Activated naive CD4-positive, alpha-beta T cell treated with anti-CD3 and anti-CD28 coated beads, Interleukin-2, amount 50 U/mL, for 24 hours (primary cell): ENCODE results near the gene ORMDL1.
"Not testable (repeated sequence)": the region's sequence is repeated elsewhere in the genome, so short reads cannot be mapped to it uniquely, and the experiment has no call there.

Experiments used
- H3K27ac Mint-ChIP-seq: one replicate; pipeline ENCODE4 v1.8.0; 2021; ENCODE audit warnings: mild to moderate bottlenecking, mixed read lengths
- H3K27me3 Mint-ChIP-seq: one replicate; pipeline ENCODE4 v1.8.0; 2021; ENCODE audit warnings: mixed read lengths
- H3K36me3 Mint-ChIP-seq: one replicate; pipeline ENCODE4 v1.8.0; 2021; ENCODE audit warnings: mixed read lengths
- H3K4me1 Mint-ChIP-seq: one replicate; pipeline ENCODE4 v1.8.0; 2021; ENCODE audit warnings: mixed read lengths
- H3K4me3 Mint-ChIP-seq: one replicate; pipeline ENCODE4 v1.8.0; 2021; ENCODE audit warnings: mild to moderate bottlenecking, mixed read lengths
- H3K9me3 Mint-ChIP-seq: one replicate; pipeline ENCODE4 v1.8.0; 2021; ENCODE audit warnings: mixed read lengths

ORMDL1 gene

GRCh38 chr2:189797902-189798301, 13.8 kb upstream of the ORMDL1 start:
- Mint-ChIP-seq H3K27me3 (no peaks in the 10 kb centered on the region), H3K9me3 (no peaks in the 10 kb centered on the region), H3K4me1 (peaks cover 3% of the 10 kb centered on the region), H3K4me3 (no peak overlapping the region), H3K36me3 (peaks cover 11% of the 10 kb centered on the region), H3K27ac (no peak overlapping the region)

DNA sequence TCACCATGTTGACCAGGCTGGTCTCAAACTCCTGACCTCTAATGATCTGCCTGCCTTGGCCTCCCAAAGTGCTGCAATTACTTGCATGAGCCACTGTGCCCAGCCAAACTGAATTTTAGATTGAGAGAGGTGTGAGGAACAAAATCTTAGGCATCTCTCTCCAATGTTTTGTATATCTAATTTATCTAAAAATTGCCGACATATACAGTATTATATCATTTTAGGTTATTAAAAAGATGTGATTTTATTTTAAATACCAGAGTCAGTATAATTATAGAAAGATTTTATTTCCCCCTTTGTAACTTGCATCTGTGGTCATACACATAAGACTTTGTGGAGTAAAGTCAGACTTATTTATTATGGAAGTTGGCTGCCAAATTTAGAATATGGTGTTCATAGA, 10.2 kb upstream of the ORMDL1 start:
- Mint-ChIP-seq H3K9me3 (no peaks in the 10 kb centered on the region), H3K36me3 (peaks cover 18% of the 10 kb centered on the region), H3K4me3 (no peak overlapping the region), H3K27me3 (no peaks in the 10 kb centered on the region), H3K4me1 (peaks cover 12% of the 10 kb centered on the region), H3K27ac (no peak overlapping the region)

- Mint-ChIP-seq H3K36me3 (peaks cover 17% of the 10 kb centered on the region), H3K27me3 (no peaks in the 10 kb centered on the region), H3K27ac (no peak overlapping the region), H3K4me3 (no peak overlapping the region), H3K9me3 (no peaks in the 10 kb centered on the region), H3K4me1 (peaks cover 16% of the 10 kb centered on the region)
These were observed 7.4 kb upstream of the ORMDL1 start for GRCh38 chr2:189791338-189792042.

GRCh38 chr2:189783451-189783926, 650 bp downstream of the ORMDL1 start:
- peaks cover 62% of the 10 kb centered on the region for H3K4me1 Mint-ChIP-seq

DNA sequence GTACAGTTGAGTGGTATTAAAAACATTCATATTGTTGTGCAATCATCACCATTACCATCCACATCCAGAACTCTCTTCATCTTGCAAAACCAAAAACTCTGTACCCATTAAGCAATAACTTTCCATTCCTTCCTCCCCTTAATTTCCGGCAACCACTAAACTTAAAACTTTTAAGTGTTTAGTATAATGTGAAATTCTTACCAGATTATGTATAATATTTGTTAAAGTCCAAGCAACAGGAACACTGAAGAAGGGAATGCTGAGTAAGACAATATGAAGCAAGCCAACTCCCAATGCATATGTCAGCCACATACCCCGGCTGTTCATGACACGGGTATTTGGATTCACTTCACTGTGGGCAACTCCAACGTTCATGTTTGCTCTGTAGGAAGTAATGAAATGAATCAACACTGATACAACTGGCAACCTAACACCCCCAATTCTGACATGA, 1.9 kb downstream of the ORMDL1 start:
- H3K36me3 Mint-ChIP-seq = peaks cover 18% of the 10 kb centered on the region
- H3K4me1 Mint-ChIP-seq = peaks cover 68% of the 10 kb centered on the region
- H3K9me3 Mint-ChIP-seq = no peaks in the 10 kb centered on the region
- H3K4me3 Mint-ChIP-seq = peak overlapping the region; percentile 84
- H3K27me3 Mint-ChIP-seq = no peaks in the 10 kb centered on the region
- H3K27ac Mint-ChIP-seq = peak overlapping the region; percentile 88

More at GRCh38 chr2:189783451-189783926, 650 bp downstream of the ORMDL1 start:
- H3K36me3 Mint-ChIP-seq = peaks cover 17% of the 10 kb centered on the region
- no peaks in the 10 kb centered on the region for H3K27me3 Mint-ChIP-seq
- H3K9me3 Mint-ChIP-seq = no peaks in the 10 kb centered on the region
- peak overlapping the region; percentile 84 for H3K4me3 Mint-ChIP-seq
- H3K27ac Mint-ChIP-seq = peak overlapping the region; percentile 88

DNA sequence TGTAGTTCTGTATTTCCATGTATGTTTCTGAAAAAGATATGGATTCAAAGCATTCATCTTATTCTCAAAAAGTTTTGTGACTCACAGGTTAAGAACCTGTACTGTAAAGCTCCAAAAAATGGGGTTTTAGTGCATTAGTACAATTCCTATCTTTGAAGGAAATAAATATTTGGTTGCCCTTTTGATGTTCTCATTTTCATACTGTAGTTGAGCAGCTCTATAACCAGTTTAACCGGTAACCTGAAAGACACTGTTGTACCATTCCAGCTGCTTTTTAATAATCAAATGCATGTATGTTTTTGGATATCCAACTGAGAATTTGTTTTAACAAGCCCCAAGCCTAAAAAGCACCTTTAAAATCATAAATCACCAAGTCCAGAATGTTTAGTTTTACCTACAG, 11.9 kb downstream of the ORMDL1 start:
- H3K36me3 Mint-ChIP-seq = peaks cover 10% of the 10 kb centered on the region

GRCh38 chr2:189770590-189771322, 13.4 kb downstream of the ORMDL1 start:
- H3K27ac Mint-ChIP-seq = no peak overlapping the region
- no peaks in the 10 kb centered on the region for H3K4me1 Mint-ChIP-seq
- H3K36me3 Mint-ChIP-seq = peaks cover 12% of the 10 kb centered on the region
- no peaks in the 10 kb centered on the region for H3K27me3 Mint-ChIP-seq
- no peak overlapping the region for H3K4me3 Mint-ChIP-seq
- no peaks in the 10 kb centered on the region for H3K9me3 Mint-ChIP-seq

More for the DNA sequence above, 11.9 kb downstream of the ORMDL1 start:
- H3K9me3 Mint-ChIP-seq = no peaks in the 10 kb centered on the region
- H3K27ac Mint-ChIP-seq = peak overlapping the region; percentile 35
- peaks cover 7% of the 10 kb centered on the region for H3K4me1 Mint-ChIP-seq
- H3K4me3 Mint-ChIP-seq = no peak overlapping the region
- no peaks in the 10 kb centered on the region for H3K27me3 Mint-ChIP-seq

DNA sequence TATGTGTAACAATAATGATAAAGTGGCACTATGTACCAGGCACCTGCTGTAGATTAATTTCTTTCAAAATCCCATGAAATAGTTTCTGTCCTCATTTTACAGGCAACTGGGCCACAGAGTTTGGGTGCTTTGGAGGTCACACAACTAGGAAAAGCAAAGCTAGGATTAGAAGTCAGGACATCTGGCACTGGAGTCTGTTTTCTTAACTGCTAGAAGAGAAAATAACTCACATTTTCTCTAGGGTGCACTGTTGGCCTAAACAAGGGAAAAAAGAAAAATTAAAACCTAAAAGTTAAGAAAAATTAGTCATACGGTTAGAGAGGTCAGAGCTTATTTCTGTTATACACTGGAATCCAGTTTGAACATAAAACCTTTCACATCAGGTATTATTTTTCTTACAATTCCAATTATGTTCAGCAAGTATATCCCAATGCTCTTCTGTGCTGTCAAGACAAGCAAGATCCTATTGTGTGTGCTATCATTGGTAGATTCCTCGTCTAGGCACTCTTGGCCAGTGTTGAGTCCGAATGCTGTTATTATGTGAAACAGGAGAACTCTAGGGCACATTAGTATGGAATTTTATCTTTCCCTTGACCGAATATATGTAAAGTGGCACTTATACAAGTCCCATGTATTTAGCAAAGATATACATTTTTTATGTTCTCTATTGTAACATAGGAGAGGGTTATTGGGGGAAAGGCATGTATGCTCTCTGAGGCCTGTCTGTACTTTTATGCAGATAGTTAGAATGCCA, 20.1 kb downstream of the ORMDL1 start:
- Mint-ChIP-seq H3K27ac (peak overlapping the region; percentile 30), H3K4me3 (peak overlapping the region; percentile 60), H3K27me3 (no peaks in the 10 kb centered on the region), H3K9me3 (no peaks in the 10 kb centered on the region), H3K4me1 (peaks cover 11% of the 10 kb centered on the region), H3K36me3 (peaks cover 3% of the 10 kb centered on the region)

- no peaks in the 10 kb centered on the region for H3K27me3 Mint-ChIP-seq
- peaks cover 11% of the 10 kb centered on the region for H3K4me1 Mint-ChIP-seq
- H3K27ac Mint-ChIP-seq = peak within 1 kb of the TSS; percentile 97
- peak within 1 kb of the TSS; percentile 94 for H3K4me3 Mint-ChIP-seq
- peaks cover 8% of the 10 kb centered on the region for H3K36me3 Mint-ChIP-seq
- no peaks in the 10 kb centered on the region for H3K9me3 Mint-ChIP-seq
These were observed 21.4 kb downstream of the ORMDL1 start, which contains the start of gene OSGEPL1 for GRCh38 chr2:189762551-189763298. OSGEPL1 (minus strand) TSS chr2:189762792; CDS start chr2:189761640, 1,152 bp downstream.

DNA sequence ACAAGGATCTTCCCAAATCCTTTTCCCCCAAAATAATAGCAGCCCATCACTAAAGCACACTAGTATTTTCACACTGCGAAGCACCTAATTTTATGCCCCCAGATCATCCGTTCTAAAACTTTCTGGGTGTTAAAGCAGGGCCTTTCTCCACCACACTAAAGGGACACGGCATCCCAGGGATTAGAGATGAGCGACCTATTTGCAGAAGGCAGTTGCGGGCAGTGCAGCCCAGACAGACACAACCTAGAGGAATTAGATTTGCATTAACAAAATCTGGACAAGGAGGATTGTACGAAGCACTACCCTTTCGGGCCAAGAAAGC, 21.9 kb downstream of the ORMDL1 start:
- peaks cover 11% of the 10 kb centered on the region for H3K4me1 Mint-ChIP-seq
- peaks cover 8% of the 10 kb centered on the region for H3K36me3 Mint-ChIP-seq
- H3K4me3 Mint-ChIP-seq = peak overlapping the region; percentile 94
- peak overlapping the region; percentile 97 for H3K27ac Mint-ChIP-seq
- no peaks in the 10 kb centered on the region for H3K9me3 Mint-ChIP-seq
- H3K27me3 Mint-ChIP-seq = no peaks in the 10 kb centered on the region

GRCh38 chr2:189760154-189760553, 24.0 kb downstream of the ORMDL1 start:
- not testable (repeated sequence) for H3K36me3 Mint-ChIP-seq, H3K9me3 Mint-ChIP-seq, H3K27ac Mint-ChIP-seq, H3K4me3 Mint-ChIP-seq, H3K27me3 Mint-ChIP-seq
- peaks cover 11% of the 10 kb centered on the region for H3K4me1 Mint-ChIP-seq

DNA sequence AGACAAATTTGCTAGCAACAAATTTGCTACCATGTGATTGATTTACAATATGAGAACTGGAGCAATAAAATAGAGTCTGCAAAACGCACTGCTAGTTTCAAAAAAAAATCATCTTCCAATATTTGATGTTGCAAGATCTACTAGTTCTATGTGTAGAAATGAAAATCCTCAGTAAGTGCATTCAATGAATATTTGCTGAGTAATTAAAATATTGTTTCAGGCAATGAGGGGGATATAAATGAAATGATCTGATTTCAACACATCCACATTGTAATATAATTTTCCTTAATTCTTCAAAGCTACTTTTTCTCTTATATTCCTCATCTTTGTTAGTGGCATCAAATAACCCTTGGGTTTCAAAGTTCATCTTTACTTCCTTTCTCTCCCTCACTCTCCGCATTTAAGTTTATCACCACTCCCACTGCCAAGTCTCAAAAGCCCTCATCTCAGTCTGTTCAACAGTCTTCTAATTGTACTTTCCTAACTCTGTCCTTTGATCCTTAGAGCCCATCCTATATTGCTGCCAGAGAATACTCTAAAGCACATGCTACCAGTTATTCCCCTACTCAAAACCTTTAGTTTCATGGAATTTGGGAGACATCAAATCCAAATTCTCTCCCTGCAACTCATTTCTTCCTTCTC, 27.7 kb downstream of the ORMDL1 start:
- Mint-ChIP-seq H3K4me1 (no peaks in the 10 kb centered on the region), H3K27me3 (no peaks in the 10 kb centered on the region), H3K27ac (no peak overlapping the region), H3K4me3 (no peak overlapping the region), H3K9me3 (no peaks in the 10 kb centered on the region), H3K36me3 (peaks cover 5% of the 10 kb centered on the region)

GRCh38 chr2:189751080-189751658, 33.0 kb downstream of the ORMDL1 start:
- Mint-ChIP-seq H3K36me3 (peaks cover 4% of the 10 kb centered on the region), H3K4me3 (no peak overlapping the region), H3K27me3 (no peaks in the 10 kb centered on the region), H3K4me1 (peaks cover 4% of the 10 kb centered on the region), H3K27ac (no peak overlapping the region), H3K9me3 (no peaks in the 10 kb centered on the region)

- Mint-ChIP-seq H3K27me3 (no peaks in the 10 kb centered on the region), H3K9me3 (no peaks in the 10 kb centered on the region), H3K4me1 (no peaks in the 10 kb centered on the region), H3K27ac (no peak overlapping the region), H3K36me3 (peaks cover 4% of the 10 kb centered on the region), H3K4me3 (no peak overlapping the region)
These were observed 54.7 kb downstream of the ORMDL1 start for GRCh38 chr2:189729430-189729829.
